ENCODE data around the gene NR2C2.

NR2C2 gene

GRCh38 chr3:14933820-14934425, 13.5 kb upstream of the NR2C2 start:
- no peak overlapping the region for H3K23ac ChIP-seq (ENCODE audit: low read length)
- no peak overlapping the region for H2AK5ac ChIP-seq (ENCODE audit: low read length)
- no peak overlapping the region for H2BK5ac ChIP-seq (ENCODE audit: low read length)
- H4K5ac ChIP-seq (ENCODE audit: low read length) = no peak overlapping the region
- H2BK15ac ChIP-seq (replicated peaks; ENCODE audit: low read depth) = no peak overlapping the region
- no peaks in the 10 kb centered on the region for H3K27me3 ChIP-seq (ENCODE audit: insufficient read depth, low read length, poor library complexity)
- H3K79me1 ChIP-seq (ENCODE audit: low read length) = no peaks in the 10 kb centered on the region
- no peak overlapping the region for H2BK120ac ChIP-seq (ENCODE audit: low read depth, low read length)
- no peak overlapping the region for H3K56ac ChIP-seq (ENCODE audit: low read length)
- H4K8ac ChIP-seq (ENCODE audit: low read depth, low read length) = no peak overlapping the region
- WGBS (ENCODE audit: extremely low coverage, insufficient coverage, low lambda C conversion rate) = no CpG with 5 or more reads among the region's 7 CpGs
- no peaks in the 10 kb centered on the region for H3K36me3 ChIP-seq (ENCODE audit: control insufficient read depth, insufficient read depth, low read length)
- H3K27ac ChIP-seq (ENCODE audit: low read depth, low read length) = no peak overlapping the region
- no peak overlapping the region for H3K9ac ChIP-seq (ENCODE audit: low read length)
- H3K4me3 ChIP-seq (ENCODE audit: low read length) = no peak overlapping the region
- H3K79me2 ChIP-seq (ENCODE audit: control insufficient read depth, insufficient read depth, low read length) = no peaks in the 10 kb centered on the region
- no peak overlapping the region for H3K18ac ChIP-seq (ENCODE audit: low read length)
- no peak for DNase-seq
- H3K4me2 ChIP-seq (ENCODE audit: low read length) = no peak overlapping the region
- H3K4me1 ChIP-seq (ENCODE audit: control insufficient read depth, low read depth, low read length) = no peaks in the 10 kb centered on the region
- no peak overlapping the region for H3K4ac ChIP-seq (ENCODE audit: low read depth, low read length)

- no peak overlapping the region for H2BK5ac ChIP-seq (ENCODE audit: low read length)
- H2AK5ac ChIP-seq (ENCODE audit: low read length) = no peak overlapping the region
- no peak overlapping the region for H3K9ac ChIP-seq (ENCODE audit: low read length)
- no peaks in the 10 kb centered on the region for H3K4me1 ChIP-seq (ENCODE audit: control insufficient read depth, low read depth, low read length)
- no CpG with 5 or more reads among the region's 6 CpGs for WGBS (ENCODE audit: extremely low coverage, insufficient coverage, low lambda C conversion rate)
- no peaks in the 10 kb centered on the region for H3K36me3 ChIP-seq (ENCODE audit: control insufficient read depth, insufficient read depth, low read length)
- no peak overlapping the region for H3K27ac ChIP-seq (ENCODE audit: low read depth, low read length)
- no peak overlapping the region for H4K5ac ChIP-seq (ENCODE audit: low read length)
- no peak overlapping the region for H3K4ac ChIP-seq (ENCODE audit: low read depth, low read length)
- H2BK15ac ChIP-seq (replicated peaks; ENCODE audit: low read depth) = no peak overlapping the region
- H4K8ac ChIP-seq (ENCODE audit: low read depth, low read length) = no peak overlapping the region
- H3K79me1 ChIP-seq (ENCODE audit: low read length) = no peaks in the 10 kb centered on the region
- H3K4me3 ChIP-seq (ENCODE audit: low read length) = no peak overlapping the region
- no peak for DNase-seq
- no peak overlapping the region for H3K56ac ChIP-seq (ENCODE audit: low read length)
- no peak overlapping the region for H3K18ac ChIP-seq (ENCODE audit: low read length)
- no peak overlapping the region for H2BK120ac ChIP-seq (ENCODE audit: low read depth, low read length)
- H3K4me2 ChIP-seq (ENCODE audit: low read length) = no peak overlapping the region
- no peaks in the 10 kb centered on the region for H3K27me3 ChIP-seq (ENCODE audit: insufficient read depth, low read length, poor library complexity)
- no peak overlapping the region for H3K23ac ChIP-seq (ENCODE audit: low read length)
- H3K79me2 ChIP-seq (ENCODE audit: control insufficient read depth, insufficient read depth, low read length) = no peaks in the 10 kb centered on the region
Measured at GRCh38 chr3:14935592-14936345, 11.6 kb upstream of the NR2C2 start.

- H3K23ac ChIP-seq (ENCODE audit: low read length) = no peak overlapping the region
- no peaks in the 10 kb centered on the region for H3K4me1 ChIP-seq (ENCODE audit: control insufficient read depth, low read depth, low read length)
- H3K9ac ChIP-seq (ENCODE audit: low read length) = no peak overlapping the region
- WGBS (ENCODE audit: extremely low coverage, insufficient coverage, low lambda C conversion rate) = no CpG with 5 or more reads among the region's 4 CpGs
- H3K4me2 ChIP-seq (ENCODE audit: low read length) = no peak overlapping the region
- no peak for DNase-seq
- no peak overlapping the region for H2BK5ac ChIP-seq (ENCODE audit: low read length)
- no peak overlapping the region for H3K4me3 ChIP-seq (ENCODE audit: low read length)
- H4K5ac ChIP-seq (ENCODE audit: low read length) = no peak overlapping the region
- H3K18ac ChIP-seq (ENCODE audit: low read length) = no peak overlapping the region
- H2BK120ac ChIP-seq (ENCODE audit: low read depth, low read length) = no peak overlapping the region
- peaks cover 6% of the 10 kb centered on the region for H3K79me1 ChIP-seq (ENCODE audit: low read length)
- no peak overlapping the region for H3K4ac ChIP-seq (ENCODE audit: low read depth, low read length)
- no peak overlapping the region for H2AK5ac ChIP-seq (ENCODE audit: low read length)
- H2BK15ac ChIP-seq (replicated peaks; ENCODE audit: low read depth) = no peak overlapping the region
- H3K79me2 ChIP-seq (ENCODE audit: control insufficient read depth, insufficient read depth, low read length) = peaks cover 9% of the 10 kb centered on the region
- H4K8ac ChIP-seq (ENCODE audit: low read depth, low read length) = no peak overlapping the region
- H3K36me3 ChIP-seq (ENCODE audit: control insufficient read depth, insufficient read depth, low read length) = peaks cover 1% of the 10 kb centered on the region
- no peak overlapping the region for H3K27ac ChIP-seq (ENCODE audit: low read depth, low read length)
- no peak overlapping the region for H3K56ac ChIP-seq (ENCODE audit: low read length)
- H3K27me3 ChIP-seq (ENCODE audit: insufficient read depth, low read length, poor library complexity) = no peaks in the 10 kb centered on the region
Measured at GRCh38 chr3:14938954-14939353, 8.4 kb upstream of the NR2C2 start.

- Histone ChIP-seq H3K27ac (ENCODE audit: low read depth, low read length) (no peak overlapping the region), H3K27me3 (ENCODE audit: insufficient read depth, low read length, poor library complexity) (no peaks in the 10 kb centered on the region)
- WGBS (ENCODE audit: extremely low coverage, insufficient coverage, low lambda C conversion rate) = no CpG with 5 or more reads among the region's 1 CpG
Measured at GRCh38 chr3:14941871-14942270, 5.5 kb upstream of the NR2C2 start.

GRCh38 chr3:14943042-14943441, 4.3 kb upstream of the NR2C2 start:
- no peaks in the 10 kb centered on the region for H3K4me1 ChIP-seq (ENCODE audit: control insufficient read depth, low read depth, low read length)
- H2BK5ac ChIP-seq (ENCODE audit: low read length) = no peak overlapping the region
- H4K8ac ChIP-seq (ENCODE audit: low read depth, low read length) = no peak overlapping the region
- H3K56ac ChIP-seq (ENCODE audit: low read length) = no peak overlapping the region
- H3K4ac ChIP-seq (ENCODE audit: low read depth, low read length) = no peak overlapping the region
- peaks cover 36% of the 10 kb centered on the region for H3K79me2 ChIP-seq (ENCODE audit: control insufficient read depth, insufficient read depth, low read length)
- H3K18ac ChIP-seq (ENCODE audit: low read length) = no peak overlapping the region
- peaks cover 7% of the 10 kb centered on the region for H3K36me3 ChIP-seq (ENCODE audit: control insufficient read depth, insufficient read depth, low read length)
- no peak overlapping the region for H2AK5ac ChIP-seq (ENCODE audit: low read length)
- no peak overlapping the region for H3K23ac ChIP-seq (ENCODE audit: low read length)
- no peak for DNase-seq
- no peak overlapping the region for H3K9ac ChIP-seq (ENCODE audit: low read length)
- H3K4me3 ChIP-seq (ENCODE audit: low read length) = no peak overlapping the region
- H3K4me2 ChIP-seq (ENCODE audit: low read length) = no peak overlapping the region
- no peak overlapping the region for H2BK15ac ChIP-seq (replicated peaks; ENCODE audit: low read depth)
- no peak overlapping the region for H2BK120ac ChIP-seq (ENCODE audit: low read depth, low read length)
- no peak overlapping the region for H4K5ac ChIP-seq (ENCODE audit: low read length)
- H3K79me1 ChIP-seq (ENCODE audit: low read length) = peaks cover 14% of the 10 kb centered on the region
- no peak overlapping the region for H3K27ac ChIP-seq (ENCODE audit: low read depth, low read length)
- no peaks in the 10 kb centered on the region for H3K27me3 ChIP-seq (ENCODE audit: insufficient read depth, low read length, poor library complexity)

More at GRCh38 chr3:14941871-14942270, 5.5 kb upstream of the NR2C2 start:
- H3K79me1 ChIP-seq (ENCODE audit: low read length) = peaks cover 14% of the 10 kb centered on the region
- H4K5ac ChIP-seq (ENCODE audit: low read length) = no peak overlapping the region
- H2BK15ac ChIP-seq (replicated peaks; ENCODE audit: low read depth) = no peak overlapping the region
- peaks cover 7% of the 10 kb centered on the region for H3K36me3 ChIP-seq (ENCODE audit: control insufficient read depth, insufficient read depth, low read length)
- no peak overlapping the region for H3K4me2 ChIP-seq (ENCODE audit: low read length)
- H3K56ac ChIP-seq (ENCODE audit: low read length) = no peak overlapping the region
- no peak overlapping the region for H4K8ac ChIP-seq (ENCODE audit: low read depth, low read length)
- H3K18ac ChIP-seq (ENCODE audit: low read length) = no peak overlapping the region
- no peak overlapping the region for H3K4me3 ChIP-seq (ENCODE audit: low read length)
- no peak overlapping the region for H2AK5ac ChIP-seq (ENCODE audit: low read length)
- no peak overlapping the region for H3K4ac ChIP-seq (ENCODE audit: low read depth, low read length)
- no peaks in the 10 kb centered on the region for H3K4me1 ChIP-seq (ENCODE audit: control insufficient read depth, low read depth, low read length)
- no peak overlapping the region for H3K9ac ChIP-seq (ENCODE audit: low read length)
- peaks cover 33% of the 10 kb centered on the region for H3K79me2 ChIP-seq (ENCODE audit: control insufficient read depth, insufficient read depth, low read length)
- no peak overlapping the region for H2BK5ac ChIP-seq (ENCODE audit: low read length)
- H2BK120ac ChIP-seq (ENCODE audit: low read depth, low read length) = no peak overlapping the region
- no peak overlapping the region for H3K23ac ChIP-seq (ENCODE audit: low read length)
- no peak for DNase-seq

Data from mesendoderm (in vitro differentiated cells).